ENCODE data around the gene KCNJ10. TPM values are rescaled to one million over a fixed set of nuclear protein-coding genes. Genes with fewer than 3 reads are reported as not detected.

Gene KCNJ10
- total RNA-seq, 1 donor from 2014 or later = not detected

DNA sequence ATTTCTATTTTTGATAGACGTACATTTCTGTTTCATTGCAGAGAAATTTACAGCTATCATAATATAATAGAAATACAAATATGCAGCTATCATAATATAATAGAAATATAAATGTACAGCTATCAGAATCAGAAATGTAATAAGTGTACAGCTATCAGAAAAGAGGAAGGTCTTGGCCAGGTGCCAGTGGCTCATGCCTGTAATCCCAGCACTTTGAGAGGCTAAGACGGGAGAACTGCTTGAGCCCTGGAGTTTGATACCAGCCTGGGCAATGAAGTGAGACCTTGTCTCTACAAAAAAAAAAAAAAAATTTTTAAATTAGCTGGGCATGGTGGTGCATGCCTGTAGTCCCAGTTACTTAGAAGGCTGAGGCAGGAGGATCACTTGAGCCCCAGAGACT is 76.0 kb downstream of the KCNJ10 start:
- DNase-seq (ENCODE audit: low spot score) = no peak
- Mint-ChIP-seq H3K9me3 (ENCODE audit: unreplicated experiment) (no peaks in the 10 kb centered on the region), H3K36me3 (ENCODE audit: low read depth, unreplicated experiment) (no peaks in the 10 kb centered on the region), H3K4me3 (ENCODE audit: unreplicated experiment) (no peak overlapping the region), H3K4me1 (ENCODE audit: unreplicated experiment) (no peaks in the 10 kb centered on the region), H3K27ac (ENCODE audit: unreplicated experiment) (no peak overlapping the region), H3K27me3 (ENCODE audit: unreplicated experiment) (no peaks in the 10 kb centered on the region)
- TF ChIP-seq, protein P1, sequence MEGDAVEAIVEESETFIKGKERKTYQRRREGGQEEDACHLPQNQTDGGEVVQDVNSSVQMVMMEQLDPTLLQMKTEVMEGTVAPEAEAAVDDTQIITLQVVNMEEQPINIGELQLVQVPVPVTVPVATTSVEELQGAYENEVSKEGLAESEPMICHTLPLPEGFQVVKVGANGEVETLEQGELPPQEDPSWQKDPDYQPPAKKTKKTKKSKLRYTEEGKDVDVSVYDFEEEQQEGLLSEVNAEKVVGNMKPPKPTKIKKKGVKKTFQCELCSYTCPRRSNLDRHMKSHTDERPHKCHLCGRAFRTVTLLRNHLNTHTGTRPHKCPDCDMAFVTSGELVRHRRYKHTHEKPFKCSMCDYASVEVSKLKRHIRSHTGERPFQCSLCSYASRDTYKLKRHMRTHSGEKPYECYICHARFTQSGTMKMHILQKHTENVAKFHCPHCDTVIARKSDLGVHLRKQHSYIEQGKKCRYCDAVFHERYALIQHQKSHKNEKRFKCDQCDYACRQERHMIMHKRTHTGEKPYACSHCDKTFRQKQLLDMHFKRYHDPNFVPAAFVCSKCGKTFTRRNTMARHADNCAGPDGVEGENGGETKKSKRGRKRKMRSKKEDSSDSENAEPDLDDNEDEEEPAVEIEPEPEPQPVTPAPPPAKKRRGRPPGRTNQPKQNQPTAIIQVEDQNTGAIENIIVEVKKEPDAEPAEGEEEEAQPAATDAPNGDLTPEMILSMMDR (IDR thresholded peaks at IDR 0.05; ENCODE audit: unreplicated experiment) = no peak

DNA sequence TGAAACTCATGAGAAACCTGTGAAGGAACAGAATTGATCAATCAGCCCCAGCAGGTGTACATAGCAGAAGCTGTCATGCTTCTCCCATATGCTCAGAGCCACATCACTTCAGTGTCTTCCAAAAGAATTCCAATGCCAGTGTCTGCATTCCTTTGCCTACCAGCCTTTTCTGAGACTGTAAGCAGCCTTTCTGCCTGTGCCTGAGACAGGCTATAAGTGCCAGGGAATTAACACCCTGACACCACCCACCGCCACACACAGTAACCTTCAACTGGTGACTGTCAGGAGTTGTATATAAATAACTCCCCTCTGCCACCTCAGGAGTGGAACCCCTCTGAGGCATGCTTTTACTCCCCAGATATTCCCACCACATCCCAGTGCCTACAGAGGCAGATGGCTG is 77.8 kb downstream of the KCNJ10 start:
- no peak for DNase-seq (ENCODE audit: low spot score)
- Mint-ChIP-seq H3K4me1 (ENCODE audit: unreplicated experiment) (no peaks in the 10 kb centered on the region), H3K27ac (ENCODE audit: unreplicated experiment) (no peak overlapping the region), H3K27me3 (ENCODE audit: unreplicated experiment) (no peaks in the 10 kb centered on the region), H3K9me3 (ENCODE audit: unreplicated experiment) (no peaks in the 10 kb centered on the region), H3K36me3 (ENCODE audit: low read depth, unreplicated experiment) (no peaks in the 10 kb centered on the region), H3K4me3 (ENCODE audit: unreplicated experiment) (no peak overlapping the region)
- TF ChIP-seq, protein P1 (IDR thresholded peaks at IDR 0.05; ENCODE audit: unreplicated experiment) = no peak

DNA sequence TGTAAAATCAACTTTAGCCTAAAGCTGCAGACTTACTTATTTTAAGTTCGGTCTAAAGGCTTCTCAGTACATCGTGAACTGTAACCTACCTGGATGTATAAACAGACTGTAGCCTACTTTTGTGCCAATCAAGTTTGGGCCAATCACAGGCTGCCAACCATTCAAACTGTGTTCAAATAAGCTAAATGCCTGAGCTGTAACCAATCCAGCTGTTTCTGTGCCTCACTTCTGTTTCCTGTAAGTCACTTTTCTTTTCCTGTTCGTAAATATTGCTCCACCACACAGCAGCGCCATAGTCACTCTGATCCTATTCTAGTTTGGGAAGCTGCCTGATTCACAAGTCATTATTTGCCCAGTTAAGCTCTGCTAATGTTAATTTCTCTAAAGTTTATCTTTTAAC is 78.4 kb downstream of the KCNJ10 start:
- no peak for DNase-seq (ENCODE audit: low spot score)
- Mint-ChIP-seq H3K36me3 (ENCODE audit: low read depth, unreplicated experiment) (no peaks in the 10 kb centered on the region), H3K27me3 (ENCODE audit: unreplicated experiment) (no peaks in the 10 kb centered on the region), H3K27ac (ENCODE audit: unreplicated experiment) (no peak overlapping the region), H3K4me1 (ENCODE audit: unreplicated experiment) (no peaks in the 10 kb centered on the region), H3K9me3 (ENCODE audit: unreplicated experiment) (no peaks in the 10 kb centered on the region), H3K4me3 (ENCODE audit: unreplicated experiment) (no peak overlapping the region)
- TF ChIP-seq, protein P1 (IDR thresholded peaks at IDR 0.05; ENCODE audit: unreplicated experiment) = no peak

DNA sequence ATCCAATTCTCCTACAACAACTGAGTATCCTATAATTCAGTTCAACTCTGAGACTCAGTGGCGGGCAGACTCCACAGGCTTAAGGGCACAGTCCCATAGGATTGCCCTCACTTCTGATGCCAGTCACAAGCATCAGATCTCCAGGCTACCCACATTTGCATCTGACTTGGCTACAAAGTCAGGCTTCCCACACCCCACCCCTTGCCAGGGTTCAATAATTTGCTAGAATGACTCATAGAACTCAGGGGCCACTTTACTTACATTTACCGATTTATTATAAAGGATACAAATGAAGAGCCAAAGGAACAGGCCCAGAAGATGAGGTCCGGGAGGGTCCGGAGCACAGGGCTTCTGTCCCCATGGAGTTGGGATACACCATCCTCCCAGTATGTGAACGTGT is 80.0 kb downstream of the KCNJ10 start:
- peaks cover 6% of the 10 kb centered on the region for H3K4me1 Mint-ChIP-seq (ENCODE audit: unreplicated experiment)
- no peaks in the 10 kb centered on the region for H3K9me3 Mint-ChIP-seq (ENCODE audit: unreplicated experiment)
- H3K27ac Mint-ChIP-seq (ENCODE audit: unreplicated experiment) = no peak overlapping the region
- no peaks in the 10 kb centered on the region for H3K36me3 Mint-ChIP-seq (ENCODE audit: low read depth, unreplicated experiment)
- H3K4me3 Mint-ChIP-seq (ENCODE audit: unreplicated experiment) = no peak overlapping the region
- TF ChIP-seq, protein P1 (IDR thresholded peaks at IDR 0.05; ENCODE audit: unreplicated experiment) = no peak
- no peaks in the 10 kb centered on the region for H3K27me3 Mint-ChIP-seq (ENCODE audit: unreplicated experiment)
- DNase-seq (ENCODE audit: low spot score) = no peak

DNA sequence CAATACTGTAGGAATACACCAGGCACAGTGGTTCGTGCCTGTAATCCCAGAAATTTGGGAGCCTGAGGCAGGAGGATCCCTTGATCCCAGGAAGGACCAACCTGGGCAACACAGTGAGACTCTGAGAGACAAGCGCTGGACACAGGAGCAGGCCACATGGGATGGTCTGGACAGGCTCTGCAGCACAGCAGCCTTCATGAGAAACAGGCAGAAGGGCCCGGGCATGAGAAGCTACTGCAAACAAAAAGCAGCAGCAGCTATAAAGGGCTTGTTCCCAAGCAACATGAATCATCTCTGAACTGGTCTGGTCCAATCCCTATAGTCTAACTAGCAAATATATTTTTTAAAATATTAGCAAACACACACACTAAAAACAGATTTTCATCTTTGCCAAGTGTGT is 80.4 kb downstream of the KCNJ10 start:
- Mint-ChIP-seq H3K27me3 (ENCODE audit: unreplicated experiment) (no peaks in the 10 kb centered on the region), H3K36me3 (ENCODE audit: low read depth, unreplicated experiment) (no peaks in the 10 kb centered on the region), H3K9me3 (ENCODE audit: unreplicated experiment) (no peaks in the 10 kb centered on the region), H3K4me3 (ENCODE audit: unreplicated experiment) (no peak overlapping the region), H3K27ac (ENCODE audit: unreplicated experiment) (no peak overlapping the region), H3K4me1 (ENCODE audit: unreplicated experiment) (peaks cover 10% of the 10 kb centered on the region)
- DNase-seq (ENCODE audit: low spot score) = no peak
- TF ChIP-seq, protein P1 (IDR thresholded peaks at IDR 0.05; ENCODE audit: unreplicated experiment) = no peak
